GM12891 (cell line): ENCODE results near the gene SLX4IP.
A peak's percentile ranks its signal among the peaks of the same experiment; 100 is the strongest.

Experiments used
- DNase-seq: peaks from one replicate; pipeline ENCODE4 v3.0.0; 2011; ENCODE audit warnings: low spot score; ENCODE audit not compliant: insufficient read length
- FAIRE-seq: peaks from 2 replicates; lab custom pipeline; 2011; peaks lifted over from hg19 to GRCh38; lab: Jason Lieb, UNC
- PAX5 ChIP-seq: IDR thresholded peaks from 2 replicates; pipeline ENCODE4 v1.6.1; 2011; ENCODE audit warnings: low read length, moderate library complexity, mild to moderate bottlenecking; ENCODE audit not compliant: insufficient read depth, severe bottlenecking
- POLR2A ChIP-seq: IDR thresholded peaks from 2 replicates; pipeline ENCODE4 v1.6.1; 2011; ENCODE audit warnings: low read depth, low read length, control low read depth
- POLR2AphosphoS5 ChIP-seq: IDR thresholded peaks from 2 replicates; pipeline ENCODE4 v1.6.1; 2011; ENCODE audit warnings: low read depth, low read length, control low read depth
- POU2F2 ChIP-seq: IDR thresholded peaks from 2 replicates; pipeline ENCODE4 v1.6.1; 2011; ENCODE audit warnings: low read depth, mild to moderate bottlenecking, control low read depth, low read length, moderate library complexity
- SPI1 ChIP-seq: IDR thresholded peaks from 2 replicates; pipeline ENCODE4 v1.6.1; 2011; ENCODE audit warnings: low read depth, low read length, control low read depth
- TAF1 ChIP-seq: IDR thresholded peaks from 2 replicates; pipeline ENCODE4 v1.6.1; 2011; ENCODE audit warnings: low read depth, low read length, control low read depth

SLX4IP gene

DNA sequence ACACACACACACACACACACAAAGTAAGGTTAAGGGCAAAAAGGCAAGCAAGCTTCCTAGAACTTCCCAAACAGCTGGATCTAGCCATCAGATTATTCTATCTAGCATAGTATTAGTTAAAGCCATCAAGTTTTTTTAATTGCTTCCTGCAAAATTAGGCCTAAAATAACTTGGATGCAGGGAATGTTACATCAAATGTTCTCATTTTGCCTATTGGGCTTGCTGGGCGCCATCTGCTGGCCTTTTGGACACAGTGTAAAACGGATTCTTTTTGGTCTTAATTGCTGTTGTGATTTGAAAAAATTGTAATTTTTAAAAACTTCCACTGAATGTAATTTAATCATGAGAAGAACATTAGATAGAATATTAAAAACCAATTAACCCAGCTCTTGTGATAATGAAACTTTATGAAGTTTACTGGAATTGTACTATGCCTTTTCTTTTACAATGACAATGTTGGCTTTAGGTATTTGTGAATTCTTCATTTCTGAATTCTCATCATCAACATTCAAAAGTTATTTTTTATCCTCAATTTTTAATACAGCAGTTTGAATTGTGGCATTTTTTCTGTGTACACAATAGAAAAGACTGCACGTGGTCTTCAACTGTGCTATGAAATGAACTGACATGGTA is 7.9 kb upstream of the SLX4IP start:
- DNase-seq = no peak
- FAIRE-seq = peak; percentile 52
- TF ChIP-seq POU2F2 = no peak
- TF ChIP-seq POLR2AphosphoS5 = no peak
- no peak for TF ChIP-seq PAX5
- TF ChIP-seq TAF1 = no peak
- TF ChIP-seq SPI1 = no peak
- no peak for TF ChIP-seq POLR2A

DNA sequence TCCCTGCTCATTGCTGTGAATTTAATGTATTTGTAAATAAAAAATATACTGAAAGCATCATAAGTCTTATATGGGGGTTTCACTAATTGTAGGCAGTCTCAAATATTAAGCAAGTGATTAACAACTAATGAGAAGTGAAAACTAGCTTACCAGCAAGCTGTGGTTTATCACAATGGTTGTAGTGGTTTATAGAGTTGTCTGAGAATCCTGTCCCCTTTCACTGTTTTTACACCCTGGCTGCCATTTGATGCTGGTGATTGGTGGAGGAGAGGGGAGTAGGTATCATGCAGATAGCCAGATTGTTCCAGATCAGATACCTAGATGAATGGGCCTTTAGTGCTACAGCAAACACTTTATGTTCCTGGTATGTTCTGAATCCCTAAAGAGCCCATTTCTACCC is 7.1 kb upstream of the SLX4IP start:
- no peak for TF ChIP-seq POLR2AphosphoS5
- TF ChIP-seq SPI1 = no peak
- no peak for TF ChIP-seq PAX5
- TF ChIP-seq TAF1 = no peak
- no peak for TF ChIP-seq POLR2A
- no peak for TF ChIP-seq POU2F2
- DNase-seq (no peak), FAIRE-seq (no peak)

DNA sequence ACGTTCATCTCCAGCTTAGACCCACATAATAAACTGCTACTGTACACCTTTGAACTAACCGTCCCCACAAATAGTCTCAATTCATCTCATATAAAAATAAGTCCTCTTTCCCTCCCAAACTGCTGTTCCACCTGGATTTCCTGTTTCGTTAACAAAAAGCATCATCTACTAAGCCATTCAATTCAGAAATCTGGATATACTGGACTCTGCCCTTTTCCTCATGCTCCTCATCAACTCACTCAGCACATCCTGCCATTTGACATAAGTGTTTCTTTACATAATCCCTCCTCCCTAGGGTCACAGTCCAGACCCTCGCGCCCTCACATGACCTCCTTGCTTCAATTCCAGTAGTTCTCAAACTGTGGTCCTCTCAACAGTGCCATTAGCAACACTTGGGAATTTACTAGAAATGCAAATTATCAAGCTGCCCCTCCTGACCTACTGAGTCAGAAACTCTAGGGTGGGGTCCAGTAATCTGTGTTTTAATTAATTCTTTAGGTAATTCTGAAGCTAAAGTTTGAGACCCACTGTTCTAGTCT is 5.6 kb upstream of the SLX4IP start:
- no peak for TF ChIP-seq POU2F2
- TF ChIP-seq TAF1 = no peak
- no peak for TF ChIP-seq SPI1
- TF ChIP-seq PAX5 = no peak
- TF ChIP-seq POLR2AphosphoS5 = no peak
- TF ChIP-seq POLR2A = no peak
- DNase-seq = no peak
- FAIRE-seq = no peak

DNA sequence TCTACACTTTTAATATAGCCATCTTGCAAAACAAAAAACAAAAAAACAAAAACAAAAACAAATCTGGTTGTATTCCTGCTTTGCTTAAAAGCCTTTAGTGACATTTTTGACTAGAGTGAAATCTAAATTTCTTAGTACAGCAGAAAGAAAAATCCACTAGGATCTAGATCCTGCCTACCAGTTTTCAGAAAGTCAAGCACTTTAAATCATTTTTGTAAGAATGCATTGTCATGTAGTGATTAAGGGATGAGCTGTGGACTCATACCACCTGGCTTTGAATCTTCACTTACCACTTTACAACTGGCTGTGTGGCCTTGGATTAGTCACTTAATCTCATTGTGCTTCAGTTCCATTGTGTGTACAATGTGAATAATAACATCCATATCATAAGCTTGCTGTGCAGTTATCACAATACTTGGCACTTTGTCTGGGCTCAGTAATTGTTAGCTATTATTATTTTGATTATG is 5.1 kb upstream of the SLX4IP start:
- DNase-seq (no peak), FAIRE-seq (peak; percentile 9)
- TF ChIP-seq POU2F2 = no peak
- no peak for TF ChIP-seq PAX5
- no peak for TF ChIP-seq SPI1
- no peak for TF ChIP-seq POLR2A
- no peak for TF ChIP-seq POLR2AphosphoS5
- TF ChIP-seq TAF1 = no peak

DNA sequence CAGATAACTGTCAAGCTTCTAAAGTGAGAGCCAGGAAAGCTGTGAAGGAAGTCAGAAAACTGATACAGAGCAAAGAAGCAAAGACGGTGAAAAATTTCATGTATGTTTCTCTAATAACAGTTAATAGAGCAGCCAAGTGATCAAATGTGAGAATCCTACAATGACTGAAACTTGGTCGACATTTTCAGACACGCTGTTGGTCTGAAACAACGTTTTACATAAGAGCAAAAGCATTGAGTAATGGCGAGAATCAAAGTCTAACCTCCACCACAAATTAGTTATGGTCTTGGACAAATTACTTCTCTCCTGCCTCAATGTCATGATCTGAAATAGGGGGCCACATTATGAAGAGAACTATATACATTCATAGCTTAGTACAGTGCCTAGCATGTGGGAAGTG is 4.4 kb upstream of the SLX4IP start:
- no peak for TF ChIP-seq POU2F2
- TF ChIP-seq PAX5 = no peak
- FAIRE-seq (no peak), DNase-seq (no peak)

DNA sequence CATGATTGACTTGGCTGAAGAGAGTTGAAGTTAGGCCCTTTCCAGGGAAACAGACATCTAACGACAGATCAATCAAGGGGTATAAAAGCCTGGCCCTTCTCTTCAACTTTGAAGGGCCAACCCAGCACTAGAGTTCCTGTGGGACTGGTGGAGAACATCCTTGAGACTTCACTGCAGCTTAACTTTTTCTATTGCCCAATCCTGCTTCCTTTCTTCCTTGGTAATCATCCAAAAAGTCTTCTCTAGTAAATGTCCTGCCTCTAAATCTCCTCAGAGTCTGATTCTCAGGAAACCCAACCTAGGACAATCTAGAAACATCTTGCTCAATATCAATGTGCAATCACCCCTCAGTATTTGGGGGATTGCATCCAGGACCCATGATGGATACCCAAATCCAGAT is 3.0 kb upstream of the SLX4IP start:
- no peak for FAIRE-seq
- TF ChIP-seq POU2F2 = no peak
- no peak for TF ChIP-seq TAF1
- no peak for TF ChIP-seq PAX5
- no peak for TF ChIP-seq POLR2AphosphoS5
- TF ChIP-seq SPI1 = no peak
- TF ChIP-seq POLR2A = no peak
- no peak for DNase-seq

DNA sequence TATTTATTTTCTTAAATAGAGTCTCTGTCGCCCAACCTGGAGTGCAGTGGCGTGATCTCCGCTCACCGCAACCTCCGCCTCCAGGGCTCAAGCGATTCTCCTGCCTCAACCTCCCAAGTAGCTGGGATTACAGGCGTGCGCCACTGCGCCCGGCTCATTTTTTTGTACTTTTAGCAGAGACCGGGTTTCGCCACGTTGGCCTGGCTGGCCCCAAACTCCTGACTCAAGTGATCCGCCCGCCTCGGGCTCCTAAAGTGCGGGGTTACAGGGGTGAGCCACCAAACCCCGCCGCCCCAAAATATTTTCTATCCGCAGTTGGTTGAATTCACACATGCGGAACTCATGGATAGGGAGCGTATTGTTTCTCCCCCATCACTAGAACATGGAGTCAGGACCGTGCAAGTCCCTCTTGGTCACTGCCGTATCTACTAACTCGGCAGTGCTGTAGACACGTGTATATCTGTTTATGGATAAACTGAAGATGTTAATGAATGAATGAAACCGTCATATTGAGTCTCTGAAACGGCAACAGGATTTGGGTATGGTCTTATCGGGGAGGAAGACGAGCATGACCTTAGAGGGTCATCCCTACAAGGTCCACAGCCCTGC is 2.0 kb upstream of the SLX4IP start:
- DNase-seq (no peak), FAIRE-seq (no peak)
- no peak for TF ChIP-seq POU2F2
- no peak for TF ChIP-seq POLR2AphosphoS5
- TF ChIP-seq POLR2A = no peak
- no peak for TF ChIP-seq TAF1
- TF ChIP-seq PAX5 = no peak
- TF ChIP-seq SPI1 = no peak

DNA sequence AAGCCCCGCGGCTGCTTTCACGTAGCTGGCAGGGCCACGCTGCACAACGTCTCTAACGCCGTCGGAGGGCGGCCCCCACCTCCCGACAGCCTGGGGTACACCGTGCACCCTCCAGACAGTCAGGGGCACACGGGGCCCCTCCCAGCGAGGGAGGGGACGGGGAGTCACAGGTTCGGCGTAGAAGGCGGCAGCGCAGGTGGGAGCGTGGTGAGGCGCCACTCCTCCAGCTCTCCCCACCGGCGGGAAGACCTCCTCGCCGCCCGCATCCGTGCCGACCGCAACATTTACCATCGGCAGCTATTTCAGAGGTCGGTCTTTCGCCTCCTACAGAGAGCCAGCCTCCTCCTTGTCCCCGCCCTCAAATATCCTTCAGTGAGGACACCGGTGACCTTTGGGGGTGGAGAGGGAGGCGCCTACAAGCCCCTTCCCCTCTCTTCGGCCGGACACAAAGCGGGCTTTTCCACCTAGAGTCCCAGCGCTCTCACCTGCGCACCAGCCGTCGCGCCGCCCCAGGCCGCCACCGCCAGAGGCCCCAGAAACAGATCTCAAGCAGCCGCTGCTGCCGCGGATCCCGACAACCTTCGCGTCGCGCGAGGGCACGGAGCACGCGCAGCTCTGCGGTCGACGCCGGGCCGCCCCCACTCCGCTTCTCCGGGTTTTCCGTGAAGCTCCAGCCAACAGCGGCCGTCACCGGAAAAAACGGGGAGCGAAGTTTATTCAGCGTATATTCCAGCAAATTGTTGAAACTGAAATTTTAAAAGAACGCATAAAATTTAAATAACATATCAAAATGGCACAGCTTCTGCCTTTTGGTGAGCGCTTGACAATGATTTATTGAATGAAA is 1.3 kb upstream of the SLX4IP start, which contains the start of gene MKKS:
MKKS (minus strand) TSS at position 600 of the 844 bp plus-strand sequence. CDS start 20,708 bp downstream, outside the sequence.
- DNase-seq (peak; percentile 55), FAIRE-seq (peak; percentile 95)
- TF ChIP-seq TAF1 = peak; percentile 33; the same call in 1 of the 2 replicates
- TF ChIP-seq PAX5 = peak; percentile 20
- TF ChIP-seq SPI1 = no peak
- 0 out of 2 replicates have a peak, but pooled peaks have one; percentile 17 for TF ChIP-seq POU2F2
- TF ChIP-seq POLR2A = no peak; the same call in 1 of the 2 replicates

DNA sequence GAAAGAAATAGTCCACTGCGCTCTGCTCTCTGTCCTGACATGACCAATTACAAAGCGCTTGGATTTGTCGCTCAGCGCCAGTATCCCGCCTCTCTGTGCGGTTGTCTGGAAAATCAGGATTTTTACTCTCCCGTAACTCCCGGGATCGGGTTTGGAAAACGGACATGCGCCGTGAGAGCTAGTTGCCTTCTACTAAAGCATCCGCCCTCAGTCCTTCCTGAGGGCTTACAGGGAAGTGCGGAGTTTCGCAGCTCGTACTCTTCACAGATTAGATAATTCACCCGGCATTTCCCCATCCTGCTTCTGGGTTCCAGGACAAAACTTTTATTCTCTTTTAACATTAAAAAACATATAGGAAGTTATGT is 656 bp upstream of the SLX4IP start:
- DNase-seq (peak; percentile 33), FAIRE-seq (no peak)
- TF ChIP-seq POLR2A (peak; percentile 81), SPI1 (no peak), POLR2AphosphoS5 (peak; percentile 75), TAF1 (no peak), PAX5 (no peak)
